K562 (cell line): Measurements from ENCODE around the gene EXOSC9. TPM values are rescaled to one million over a fixed set of nuclear protein-coding genes. Genes with fewer than 3 reads are reported as not detected.
A peak's percentile ranks its signal among the peaks of the same experiment; 100 is the strongest.

ENCODE experiments used
- ATAC-seq: fragments of 200-7000 bp; cut with Tn5 transposase; 3 replicates; pipeline ENCODE4 v1.9.1; 2020; ENCODE audit warnings: moderate library complexity
- BruUV-seq: library from RNA; stranded (reverse); fragments of 400-500 nt; replicated peaks from 2 replicates; lab custom pipeline; 2021; lab: Mats Ljungman, UMichigan
- CTCF ChIA-PET: fragments of 300-600 bp; formaldehyde crosslinking; extraction: SDS; loops from one replicate; lab custom pipeline; 2021; ENCODE audit warnings: low intra/inter-chr PET ratio; lab: Yijun Ruan, JAX
- POLR2A ChIA-PET: fragments of 300-600, 350-650 bp; sonication (Branson Sonifier 250); formaldehyde crosslinking; extraction: SDS; loops from one replicate; lab custom pipeline; 2021; ENCODE audit warnings: antibody characterized with exemption, inconsistent platforms; lab: Yijun Ruan, JAX
- DNase-seq, 4 experiments: peaks; one replicate each; pipeline versions ENCODE4 v3.0.0 to v3.0.0-alpha.2; 2011 to 2018; ENCODE audit warnings: low spot score in 3 of 4, mixed read lengths in 3 of 4; ENCODE audit errors: extremely low read depth in 1 of 4
- FAIRE-seq: peaks from 2 replicates; lab custom pipeline; 2011; peaks lifted over from hg19 to GRCh38; lab: Jason Lieb, UNC
- H2AFZ ChIP-seq: 2 replicates; pipeline ENCODE4 v1.6.0; 2011; ENCODE audit warnings: low read depth, low read length, control low read depth, inconsistent platforms
- H3K27ac ChIP-seq: fragments of 200-600 bp; 3 replicates; pipeline ENCODE4 v1.8.0; 2011; ENCODE audit warnings: low read depth, mild to moderate bottlenecking, control low read depth, inconsistent platforms, low read length, moderate library complexity, mixed read lengths; ENCODE audit errors: extremely low read depth
- H3K27me3 ChIP-seq, 2 experiments: fragments of 300-600 bp in 1 of 2; 2 replicates in 1 of 2; 3 replicates in 1 of 2; pipeline versions ENCODE4 v1.6.0 to v1.8.0; 2011; ENCODE audit warnings: inconsistent platforms in 2 of 2, low read length in 2 of 2, mild to moderate bottlenecking in 1 of 2, mixed read lengths in 1 of 2, moderate library complexity in 1 of 2; ENCODE audit not compliant: control insufficient read depth in 2 of 2, insufficient read depth in 2 of 2
- H3K36me3 ChIP-seq: fragments of 300-600 bp; 3 replicates; pipeline ENCODE4 v1.8.0; 2011; ENCODE audit warnings: mild to moderate bottlenecking, low read length, inconsistent platforms; ENCODE audit not compliant: control insufficient read depth, insufficient read depth
- H3K4me1 ChIP-seq, 2 experiments: fragments of 200-600 bp in 1 of 2; replicated peaks in 1 of 2; 2 replicates in 1 of 2; 3 replicates in 1 of 2; pipeline versions ENCODE4 v1.5.1 to v1.8.0; 2011; ENCODE audit warnings: inconsistent platforms in 2 of 2, low read length in 2 of 2, mild to moderate bottlenecking in 1 of 2, mixed read lengths in 1 of 2, moderate library complexity in 1 of 2; ENCODE audit not compliant: control insufficient read depth in 2 of 2, insufficient read depth in 2 of 2
- H3K4me2 ChIP-seq: 2 replicates; pipeline ENCODE4 v1.6.1; 2011; ENCODE audit warnings: low read length, control low read depth, inconsistent platforms, mixed read lengths; ENCODE audit not compliant: insufficient read depth
- H3K4me3 ChIP-seq: fragments of 200-600 bp; sonication (generic), shearing (Covaris generic); 2 replicates; pipeline ENCODE4 v1.5.1; 2016; ENCODE audit warnings: control low read depth, inconsistent platforms
- H3K79me2 ChIP-seq: fragments of 200-600 bp; 3 replicates; pipeline ENCODE4 v1.8.0; 2011; ENCODE audit warnings: low read length, inconsistent platforms; ENCODE audit not compliant: control insufficient read depth, insufficient read depth
- H3K9ac ChIP-seq, 2 experiments: 2 replicates each; pipeline versions ENCODE4 v1.6.0 to v1.6.1; 2011; ENCODE audit warnings: low read depth in 2 of 2, low read length in 2 of 2, control low read depth in 1 of 2, inconsistent platforms in 1 of 2, mild to moderate bottlenecking in 1 of 2, mixed read lengths in 1 of 2; ENCODE audit not compliant: insufficient read depth in 1 of 2
- H3K9me1 ChIP-seq: one replicate; pipeline ENCODE4 v1.6.0; 2011; ENCODE audit warnings: inconsistent platforms, mild to moderate bottlenecking, low read length, moderate library complexity; ENCODE audit not compliant: control insufficient read depth, insufficient read depth
- H3K9me3 ChIP-seq: replicated peaks from 2 replicates; pipeline ENCODE4 v1.5.1; 2011; ENCODE audit warnings: low read depth, low read length, inconsistent platforms; ENCODE audit not compliant: control insufficient read depth, insufficient read depth
- H4K20me1 ChIP-seq: replicated peaks from 2 replicates; pipeline ENCODE4 v1.6.1; 2011; ENCODE audit warnings: low read length, inconsistent platforms, mixed read lengths; ENCODE audit not compliant: control insufficient read depth, insufficient read depth
- GABPB1 ChIP-seq: sonication (generic); formaldehyde crosslinking; IDR thresholded peaks from 2 replicates; pipeline ENCODE4 v1.8.0; 2022; ENCODE audit warnings: mild to moderate bottlenecking, missing genetic modification reagents
- HNRNPLL ChIP-seq: fragments of 200-400 bp; formaldehyde crosslinking; IDR thresholded peaks from 2 replicates; pipeline ENCODE4 v1.6.1; 2017; ENCODE audit warnings: low read length, low read depth, mild to moderate bottlenecking; ENCODE audit not compliant: poor library complexity, severe bottlenecking
- NCOA6 ChIP-seq: fragments of 450-650 bp; IDR thresholded peaks from 2 replicates; pipeline ENCODE4 v1.6.1; 2017; ENCODE audit warnings: mild to moderate bottlenecking
- POLR2A ChIP-seq: fragments of 450-650 bp; conservative IDR thresholded peaks from 2 replicates; pipeline ENCODE4 v1.6.1; 2016
- PTTG1 ChIP-seq: fragments of 450-650 bp; IDR thresholded peaks from 2 replicates; pipeline ENCODE4 v1.6.1; 2016; ENCODE audit warnings: low read depth, mild to moderate bottlenecking, missing genetic modification characterization, missing compliant biosample characterization
- SIRT6 ChIP-seq: IDR thresholded peaks from one replicate; pipeline ENCODE4 v1.6.1; 2012; ENCODE audit warnings: low read depth, mild to moderate bottlenecking, control low read depth, inconsistent platforms, low read length, moderate library complexity
- TOE1 ChIP-seq, 2 experiments: fragments of 450-650 bp in 1 of 2; sonication (generic) in 1 of 2; formaldehyde crosslinking in 1 of 2; IDR thresholded peaks; 2 replicates each; pipeline versions ENCODE4 v1.7.1 to v1.8.0; 2016 to 2022; ENCODE audit warnings: borderline replicate concordance in 2 of 2, mild to moderate bottlenecking in 2 of 2, antibody characterized with exemption in 1 of 2, inconsistent platforms in 1 of 2, low read depth in 1 of 2, missing genetic modification reagents in 1 of 2, moderate library complexity in 1 of 2
- ZNF316 ChIP-seq: fragments of 450-650 bp; IDR thresholded peaks from 2 replicates; pipeline ENCODE4 v1.6.1; 2016
- ZNF444 ChIP-seq: fragments of 250-450 bp; sonication (Bioruptor Pico); IDR thresholded peaks from 2 replicates; pipeline ENCODE4 v1.4.0; 2020; ENCODE audit warnings: mild to moderate bottlenecking, moderate library complexity
- ZNF707 ChIP-seq: fragments of 250-450 bp; sonication (Bioruptor Pico); conservative IDR thresholded peaks from 2 replicates; pipeline ENCODE4 v1.8.0; 2022; ENCODE audit warnings: inconsistent platforms, mild to moderate bottlenecking, moderate library complexity
- WGBS: fragments of 100-300 bp; shearing (Covaris generic); methylation state at CpG from one replicate; pipeline ENCODE4 v1.1.6; 2016; ENCODE audit warnings: low coverage, mixed read lengths; ENCODE audit not compliant: insufficient coverage; ENCODE audit errors: missing lambda C conversion rate; 5-methylcytosine and 5-hydroxymethylcytosine counted together
- in situ Hi-C: fragments of 300-500 bp; cut with MboI; formaldehyde crosslinking; loops from 4 replicates; pipeline ENCODE4 v1.15.0; 2018; ENCODE audit warnings: inconsistent platforms, mixed read lengths
- intact Hi-C: fragments of 100-400 bp; cut with micrococcal nuclease; formaldehyde crosslinking; loops from 2 replicates; pipeline ENCODE4 v1.14.2; 2022
- polyA plus RNA-seq, 8 experiments: library from polyadenylated mRNA; depleted of rRNA in 4 of 8; stranded (reverse) in 5 of 8; unstranded in 3 of 8; fragments of >200 nt; fragmentation: Nextera tagmentation in 2 of 8; fragmentation: Illumina TruSeq in 1 of 8; extraction: Ambion mirVana in 2 of 8; extraction: Trizol in 1 of 8; gene quantifications; 2 replicates each; pipeline versions ENCODE4 v1.2.1 to v1.2.3, GENCODE V29; 2011 to 2014; ENCODE audit warnings: inconsistent platforms in 1 of 8, missing spikeins in 1 of 8
- total RNA-seq, 7 experiments: library from RNA; depleted of rRNA in 6 of 7; stranded (reverse); fragments of >200 nt in 6 of 7; fragmentation: Illumina TruSeq in 2 of 7; extraction: Trizol in 2 of 7; gene quantifications; 2 replicates each; pipeline versions ENCODE4 v1.2.1 to v1.2.3, GENCODE V29; 2011 to 2021; ENCODE audit warnings: low replicate concordance in 1 of 7
- TF ChIP-seq, protein P1 (sequence below): fragments of 250-450 bp; sonication (Bioruptor Pico); IDR thresholded peaks from 2 replicates; pipeline ENCODE4 v1.5.0; 2020; ENCODE audit warnings: mild to moderate bottlenecking
- TF ChIP-seq, protein P2 (sequence below): fragments of 450-650 bp; formaldehyde crosslinking; IDR thresholded peaks from 2 replicates; pipeline ENCODE4 v1.4.0; 2022; ENCODE audit warnings: missing genetic modification characterization

Gene EXOSC9
- total and polyA plus RNA-seq, 9 of the 15 experiments (the other 6 are each of a cell fraction or from before 2014, with no cell fraction given), result 64.7 to 166 (median 115) TPM

DNA sequence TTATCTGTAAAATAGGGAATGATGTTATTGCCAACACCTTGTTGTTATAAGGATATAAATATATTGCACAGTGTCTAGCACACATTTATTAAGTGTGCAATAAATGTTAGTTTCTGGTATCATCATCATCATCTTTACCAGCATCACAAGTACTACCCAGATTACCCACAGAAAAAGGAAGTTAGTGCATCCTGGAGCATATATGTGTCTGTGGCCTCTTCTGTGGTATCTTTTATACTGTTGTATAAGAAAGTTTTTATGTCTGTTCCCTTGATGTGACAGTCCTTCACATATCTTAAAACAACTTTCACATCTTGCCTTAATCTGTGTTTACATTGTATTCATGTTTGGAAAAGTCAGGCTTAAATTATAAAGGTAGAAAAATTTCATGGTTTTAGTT, 10.0 kb downstream of the EXOSC9 start (continued):
- TF ChIP-seq, protein P1, sequence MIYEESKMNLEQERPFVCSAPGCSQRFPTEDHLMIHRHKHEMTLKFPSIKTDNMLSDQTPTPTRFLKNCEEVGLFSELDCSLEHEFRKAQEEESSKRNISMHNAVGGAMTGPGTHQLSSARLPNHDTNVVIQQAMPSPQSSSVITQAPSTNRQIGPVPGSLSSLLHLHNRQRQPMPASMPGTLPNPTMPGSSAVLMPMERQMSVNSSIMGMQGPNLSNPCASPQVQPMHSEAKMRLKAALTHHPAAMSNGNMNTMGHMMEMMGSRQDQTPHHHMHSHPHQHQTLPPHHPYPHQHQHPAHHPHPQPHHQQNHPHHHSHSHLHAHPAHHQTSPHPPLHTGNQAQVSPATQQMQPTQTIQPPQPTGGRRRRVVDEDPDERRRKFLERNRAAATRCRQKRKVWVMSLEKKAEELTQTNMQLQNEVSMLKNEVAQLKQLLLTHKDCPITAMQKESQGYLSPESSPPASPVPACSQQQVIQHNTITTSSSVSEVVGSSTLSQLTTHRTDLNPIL (CRISPR knock-in tag), result no peak
- TF ChIP-seq SIRT6 (no peak), HNRNPLL (no peak), ZNF316 (no peak), GABPB1 (no peak), ZNF444 (CRISPR knock-in tag) (no peak)
- TF ChIP-seq, protein P2, sequence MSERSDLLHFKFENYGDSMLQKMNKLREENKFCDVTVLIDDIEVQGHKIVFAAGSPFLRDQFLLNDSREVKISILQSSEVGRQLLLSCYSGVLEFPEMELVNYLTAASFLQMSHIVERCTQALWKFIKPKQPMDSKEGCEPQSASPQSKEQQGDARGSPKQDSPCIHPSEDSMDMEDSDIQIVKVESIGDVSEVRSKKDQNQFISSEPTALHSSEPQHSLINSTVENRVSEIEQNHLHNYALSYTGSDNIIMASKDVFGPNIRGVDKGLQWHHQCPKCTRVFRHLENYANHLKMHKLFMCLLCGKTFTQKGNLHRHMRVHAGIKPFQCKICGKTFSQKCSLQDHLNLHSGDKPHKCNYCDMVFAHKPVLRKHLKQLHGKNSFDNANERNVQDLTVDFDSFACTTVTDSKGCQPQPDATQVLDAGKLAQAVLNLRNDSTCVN, result no peak

DNA sequence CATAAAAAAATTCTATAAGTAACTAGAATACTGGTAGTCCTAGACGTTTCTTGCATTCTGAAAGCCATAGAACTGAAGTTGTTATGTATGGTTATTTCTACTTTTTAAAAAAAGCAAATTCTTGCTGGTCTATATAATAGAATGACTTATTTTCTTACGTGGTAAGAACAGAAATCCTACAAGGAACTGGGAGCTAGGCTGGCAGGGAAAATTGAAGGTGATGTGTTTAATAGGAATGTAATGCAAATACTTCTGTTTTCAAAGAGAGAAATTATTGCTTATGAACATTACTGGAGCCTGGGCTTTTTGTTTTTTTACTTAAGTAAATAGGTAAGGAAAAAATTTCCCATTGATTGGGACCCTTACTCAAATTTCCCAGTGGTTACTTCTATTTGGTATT, 13.6 kb downstream of the EXOSC9 start:
- in situ Hi-C loops, result no loop called here
- DNase-seq, result no peak
- Histone ChIP-seq H3K27ac (no peak overlapping the region), H4K20me1 (no peaks in the 10 kb centered on the region), H3K27me3 (no peaks in the 10 kb centered on the region), H3K9me3 (no peaks in the 10 kb centered on the region), H3K4me3 (no peak overlapping the region)
- intact Hi-C loops, result no loop called here
- TF ChIP-seq PTTG1 (no peak), TOE1 (IDR thresholded peaks at IDR 0.05; ENCODE audit: borderline replicate concordance) (no peak), TOE1 (CRISPR knock-in tag; IDR thresholded peaks at IDR 0.05; ENCODE audit: borderline replicate concordance, low read depth) (no peak), ZNF707 (CRISPR knock-in tag) (no peak), NCOA6 (no peak), POLR2A (peak; percentile 18; the same call in 1 of the 2 replicates)
- TF ChIP-seq, all 486 proteins: peak for 1
- no peak overlapping the region for H3K9ac ChIP-seq
- ChIA-PET POLR2A (interaction anchor here (1.3 to 3.6 kb wide), 3 partner anchors 9 to 13 kb away, joined by 4 to 21 read pairs (median 7); partner anchors contain the start of genes CCNA2 and EXOSC9), CTCF (no interaction called here)
- 61% methylated on average over 2 of the region's 2 CpGs for WGBS
- H3K79me2 ChIP-seq, result peaks cover 26% of the 10 kb centered on the region; the same call in 2 of the 3 replicates
- ATAC-seq, result no peak
- H3K4me1 ChIP-seq, result no peaks in the 10 kb centered on the region; a peak in 1 of 5 replicates
- no peak for FAIRE-seq
- H2AFZ ChIP-seq, result no peak overlapping the region
- BruUV-seq, result no TSS peak
- no peaks in the 10 kb centered on the region for H3K9me1 ChIP-seq
- peaks cover 95% of the 10 kb centered on the region for H3K36me3 ChIP-seq
- no peak overlapping the region for H3K4me2 ChIP-seq
